Astrocyte (in vitro differentiated cells and primary cell): ENCODE results near the gene SLC35D2.

Experiments used
- CTCF ChIP-seq: IDR thresholded peaks from 2 replicates; pipeline ENCODE4 v1.5.1; 2011; ENCODE audit warnings: low read depth, mild to moderate bottlenecking, inconsistent platforms, low read length, moderate library complexity; ENCODE audit not compliant: insufficient read depth
- EZH2 ChIP-seq: IDR thresholded peaks from 2 replicates; pipeline ENCODE4 v1.6.1; 2012; ENCODE audit warnings: mild to moderate bottlenecking, low read length, inconsistent platforms; ENCODE audit not compliant: insufficient read depth

GRCh38 chr9:96379461-96379860 is 4.0 kb downstream of the SLC35D2 start:
- TF ChIP-seq CTCF (no peak), EZH2 (no peak)
